ENCODE results near the gene TPP2.

- no peak for TF ChIP-seq CTCF (conservative IDR thresholded peaks at IDR 0.05; ENCODE audit: low read length)
- no peak for TF ChIP-seq EZH2phosphoT487 (IDR thresholded peaks at IDR 0.05; ENCODE audit: borderline replicate concordance, low read depth, low read length)
Observed at GRCh38 chr13:102563267-102563666, 33.5 kb upstream of the TPP2 start.
